ENCODE data around the gene MYRFL.
"Not testable (repeated sequence)": the region's sequence is repeated elsewhere in the genome, so short reads cannot be mapped to it uniquely, and the experiment has no call there.

Gene MYRFL

GRCh38 chr12:69987579-69988091 lies 162.6 kb downstream of the MYRFL start:
- DNase-seq (ENCODE audit: low read depth in 3 of 3): no peak

DNA sequence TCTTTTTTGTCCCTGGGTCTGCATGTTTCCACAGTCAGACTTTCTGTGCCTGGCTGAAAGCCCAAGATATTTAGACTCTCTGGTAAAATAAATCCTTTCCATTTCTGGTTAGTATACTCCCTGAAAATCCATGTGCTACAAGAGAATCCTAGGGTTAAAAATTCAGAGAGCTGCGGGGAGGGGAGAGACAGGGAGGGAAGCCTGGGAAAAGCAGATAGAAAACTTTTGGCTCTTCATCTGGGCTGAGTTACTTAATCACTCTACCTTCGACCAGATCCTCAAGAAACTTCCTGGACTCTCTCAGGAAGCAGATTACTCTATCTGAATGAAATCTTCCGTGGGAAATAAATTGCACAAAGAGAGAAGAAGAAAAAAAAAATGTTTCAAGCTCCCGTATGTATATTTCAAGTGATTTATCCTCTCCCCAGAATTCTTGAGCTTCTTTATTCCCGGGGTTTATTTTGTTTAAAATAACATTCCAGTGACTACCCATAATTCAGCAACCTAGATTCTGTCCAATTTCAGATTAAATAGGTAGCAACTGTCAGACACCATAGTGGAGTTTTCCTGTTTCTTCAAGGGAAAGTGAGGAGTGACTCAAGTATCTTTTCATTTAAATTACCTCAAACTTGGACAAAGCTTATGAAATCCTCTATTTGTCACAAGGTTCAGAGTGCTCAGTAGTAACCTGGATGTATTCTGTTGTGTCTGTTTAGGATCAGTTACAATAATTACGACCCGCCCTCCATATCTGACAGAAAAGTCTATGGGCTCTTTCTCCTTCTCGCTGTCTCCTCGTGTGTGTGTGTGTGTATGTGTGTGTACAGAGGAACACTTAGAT lies 163.7 kb downstream of the MYRFL start:
- no peak for DNase-seq (ENCODE audit: low read depth in 3 of 3)

DNA sequence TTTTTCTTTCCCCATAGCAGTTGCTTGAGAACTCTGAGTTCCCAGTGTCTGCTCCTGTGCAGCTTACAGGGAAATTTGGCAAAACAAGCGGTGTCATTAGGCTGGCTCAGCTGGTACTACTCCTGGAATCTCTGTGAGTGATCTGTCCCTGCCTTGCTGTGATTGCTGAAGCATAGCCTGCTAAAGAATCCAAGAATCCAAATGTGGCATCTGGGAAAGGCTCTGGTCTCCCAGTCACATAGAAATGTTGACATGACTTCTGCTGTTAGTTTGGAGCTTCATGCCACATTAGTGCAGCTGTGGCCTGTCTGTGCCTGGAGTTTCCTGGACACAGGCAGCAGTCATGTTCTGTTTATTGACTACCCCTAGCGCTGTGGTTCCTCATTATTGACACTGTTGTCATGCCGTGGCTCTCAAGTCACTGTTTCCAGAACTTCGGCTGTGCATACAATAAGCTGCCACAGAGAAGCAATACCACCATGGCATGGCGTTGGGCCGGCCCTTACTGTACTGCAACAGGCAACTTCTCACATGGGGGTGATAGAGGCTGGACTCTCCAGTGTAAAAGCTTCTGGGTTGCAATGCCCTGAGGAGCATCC lies 166.8 kb downstream of the MYRFL start:
- DNase-seq (ENCODE audit: low read depth in 3 of 3): no peak

DNA sequence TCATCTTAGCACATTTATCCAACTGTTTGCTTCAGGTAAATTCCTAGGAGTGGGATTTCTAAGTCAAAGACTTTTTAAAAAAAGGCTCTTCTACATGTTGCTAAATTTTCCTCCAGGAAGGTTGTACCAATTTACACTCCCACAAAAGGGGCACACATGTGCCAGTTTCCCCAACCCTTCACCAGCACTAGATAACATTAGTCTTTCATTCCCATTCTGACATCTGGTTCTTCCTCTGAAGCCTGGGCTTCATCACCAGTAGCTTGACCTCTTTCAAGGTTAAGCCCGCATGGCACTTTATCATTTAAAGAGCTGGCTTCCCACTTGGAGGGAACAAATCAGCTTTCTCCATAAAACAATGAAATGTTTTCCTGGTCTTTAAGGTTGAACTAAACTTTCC lies 168.4 kb downstream of the MYRFL start:
- no peak for DNase-seq (ENCODE audit: low read depth in 3 of 3)

GRCh38 chr12:69994086-69994485 lies 169.1 kb downstream of the MYRFL start:
- DNase-seq (ENCODE audit: low read depth in 3 of 3): not testable (repeated sequence)

- DNase-seq (ENCODE audit: low read depth in 3 of 3): no peak
Measured at GRCh38 chr12:69994724-69995173, 169.7 kb downstream of the MYRFL start.

DNA sequence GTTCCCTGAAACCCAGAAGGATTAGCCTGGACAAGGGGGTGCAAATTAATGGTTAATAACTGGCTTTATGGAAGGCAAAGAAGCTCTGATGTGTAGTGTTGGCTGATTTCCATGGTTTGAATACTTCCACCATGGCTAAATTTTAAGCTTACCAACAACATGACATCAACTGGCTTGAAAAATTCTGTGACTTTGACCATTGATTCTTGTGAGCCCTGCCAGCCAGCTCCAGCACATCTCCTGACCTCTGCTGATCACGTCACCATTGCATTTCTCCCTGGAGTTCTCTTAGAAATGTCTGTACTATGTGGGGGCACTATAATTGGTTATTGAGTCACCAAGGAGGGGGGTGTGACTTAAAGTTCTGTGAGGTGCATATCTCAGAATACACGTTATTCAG lies 171.2 kb downstream of the MYRFL start:
- no peak for DNase-seq (ENCODE audit: low read depth in 3 of 3)

DNA sequence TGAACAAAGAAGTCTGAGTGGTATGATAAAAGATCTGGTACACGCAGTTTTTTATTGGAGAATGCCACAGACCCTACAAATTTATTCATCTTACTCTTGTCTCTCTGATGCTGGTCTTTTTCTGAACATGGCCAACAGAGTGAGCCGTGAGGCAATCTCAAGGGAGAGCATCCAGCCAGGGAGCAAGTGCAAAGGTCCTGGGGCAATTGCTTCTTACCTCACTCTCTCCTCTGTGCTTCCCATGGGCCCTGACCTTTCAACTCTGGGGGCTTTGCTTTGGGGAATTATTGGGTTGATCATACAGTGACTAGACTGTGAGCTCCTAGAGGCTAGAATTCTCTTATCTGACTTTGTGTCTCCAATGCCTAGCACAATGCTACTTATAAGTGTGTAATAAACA lies 171.7 kb downstream of the MYRFL start:
- DNase-seq (ENCODE audit: low read depth in 3 of 3): no peak

DNA sequence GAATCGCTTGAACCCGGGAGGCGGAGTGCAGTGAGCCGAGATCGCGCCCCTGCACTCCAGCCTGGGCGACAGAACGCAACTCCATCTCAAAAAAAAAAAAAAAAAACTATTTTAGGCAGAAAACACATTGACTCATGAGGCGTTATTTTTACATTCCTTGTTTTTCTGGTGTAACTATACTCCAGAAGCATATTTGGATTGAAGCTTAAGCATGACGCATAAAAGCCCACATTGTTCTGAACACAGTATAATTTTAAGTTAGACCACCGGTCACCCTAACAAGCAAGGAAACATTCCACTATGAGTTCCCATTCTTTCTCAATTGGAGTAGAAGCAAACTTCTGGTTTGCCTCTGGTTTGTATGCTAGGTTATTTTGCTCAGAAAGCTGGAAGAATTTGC lies 173.0 kb downstream of the MYRFL start:
- no peak for DNase-seq (ENCODE audit: low read depth in 3 of 3)

DNA sequence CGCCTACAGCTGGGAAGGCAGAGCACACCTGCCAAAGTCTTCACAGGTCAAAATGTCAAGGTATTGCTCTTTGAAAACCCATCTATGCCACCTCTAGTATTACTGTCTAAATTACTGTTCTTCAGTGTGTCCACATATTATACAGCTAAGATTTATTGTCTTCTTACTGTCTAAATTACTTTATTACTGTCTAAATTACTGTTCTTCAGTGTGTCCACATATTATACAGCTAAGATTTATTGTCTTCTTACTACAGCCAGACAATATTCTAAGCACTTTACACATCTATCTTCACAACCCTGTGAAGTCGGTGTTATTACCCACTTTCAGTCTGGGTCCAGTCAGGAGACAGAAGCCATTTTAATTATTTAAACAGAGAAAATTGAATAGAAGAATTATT lies 173.9 kb downstream of the MYRFL start:
- no peak for DNase-seq (ENCODE audit: low read depth in 3 of 3)

- no peak for DNase-seq (ENCODE audit: low read depth in 3 of 3)
Measured at GRCh38 chr12:69999561-69999960, 174.5 kb downstream of the MYRFL start.

DNA sequence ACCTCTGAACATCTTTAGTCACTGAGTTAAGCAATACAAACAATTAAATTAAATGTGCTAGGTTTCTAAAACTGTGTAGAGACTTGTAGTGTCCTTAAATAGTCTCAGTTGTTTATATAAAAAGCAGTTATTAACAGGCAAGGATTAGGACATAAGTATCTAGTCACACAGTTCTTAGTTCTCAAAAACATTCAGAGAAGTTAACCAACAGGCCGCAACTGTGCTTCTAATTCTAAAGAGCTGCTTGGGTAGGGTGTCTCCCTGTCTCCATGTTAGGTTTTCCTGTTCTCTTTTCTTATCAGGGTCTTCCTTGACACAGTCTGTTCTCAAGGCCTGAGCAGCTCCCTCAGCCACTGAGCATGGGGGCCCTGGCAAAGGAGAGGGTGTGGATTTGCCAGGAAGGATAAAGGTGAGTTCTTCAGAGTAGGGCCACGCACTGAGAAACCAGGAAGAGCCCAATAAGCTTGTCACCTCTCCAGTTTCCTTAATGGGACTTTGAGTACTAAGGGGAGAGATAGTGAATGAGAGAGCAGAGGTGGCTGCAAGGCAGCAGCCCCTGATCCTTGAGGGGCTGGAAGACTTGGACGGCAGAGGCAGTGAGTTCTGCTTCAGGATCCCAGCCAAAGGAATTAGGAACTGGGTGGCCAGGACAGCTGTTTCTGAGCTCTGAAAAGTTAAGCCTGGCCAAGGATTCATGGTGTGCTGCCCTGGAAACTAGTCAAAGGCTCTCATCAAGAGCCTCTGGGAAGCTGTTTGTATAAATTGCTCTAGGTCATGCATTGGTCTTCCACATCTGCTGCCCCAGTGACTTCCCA lies 177.3 kb downstream of the MYRFL start:
- no peak for DNase-seq (ENCODE audit: low read depth in 3 of 3)

DNA sequence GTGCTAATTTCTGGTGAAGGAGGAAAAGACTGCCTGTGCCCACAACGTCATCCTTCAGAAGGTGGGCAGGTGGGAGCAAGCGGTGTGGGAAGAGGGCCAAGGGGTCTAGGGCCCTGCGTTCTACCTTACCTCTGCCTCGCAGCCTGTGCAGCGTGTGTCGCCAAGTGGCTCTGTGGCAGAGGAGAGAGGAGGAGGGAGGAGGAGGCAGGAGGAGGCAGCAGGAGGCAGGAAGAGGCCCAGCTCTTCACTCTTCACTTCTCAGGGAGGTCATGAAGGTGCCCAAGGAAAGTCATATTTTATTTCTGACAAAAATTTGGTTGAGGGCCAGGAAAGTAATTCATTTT lies 177.9 kb downstream of the MYRFL start:
- DNase-seq (ENCODE audit: low read depth in 3 of 3): no peak

- no peak for DNase-seq (ENCODE audit: low read depth in 3 of 3)
Measured at GRCh38 chr12:70005864-70006618, 181.0 kb downstream of the MYRFL start.

DNA sequence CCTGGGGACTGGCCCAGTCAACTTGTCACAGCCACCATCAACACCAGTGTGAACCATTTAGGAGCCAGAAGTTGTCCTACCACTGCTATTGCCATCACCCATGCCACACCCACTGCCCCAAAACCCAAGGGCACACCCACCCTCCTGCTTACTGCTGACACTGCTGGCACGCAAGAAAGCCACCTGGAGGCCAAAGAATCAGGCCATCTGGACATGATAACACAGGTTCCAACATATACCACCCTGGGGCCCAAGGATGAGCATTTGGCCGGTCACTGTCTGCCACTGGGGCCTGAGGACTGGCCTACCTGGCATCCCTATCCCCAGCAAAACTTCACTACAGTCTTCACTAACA lies 181.6 kb downstream of the MYRFL start:
- DNase-seq (ENCODE audit: low read depth in 3 of 3): no peak

DNA sequence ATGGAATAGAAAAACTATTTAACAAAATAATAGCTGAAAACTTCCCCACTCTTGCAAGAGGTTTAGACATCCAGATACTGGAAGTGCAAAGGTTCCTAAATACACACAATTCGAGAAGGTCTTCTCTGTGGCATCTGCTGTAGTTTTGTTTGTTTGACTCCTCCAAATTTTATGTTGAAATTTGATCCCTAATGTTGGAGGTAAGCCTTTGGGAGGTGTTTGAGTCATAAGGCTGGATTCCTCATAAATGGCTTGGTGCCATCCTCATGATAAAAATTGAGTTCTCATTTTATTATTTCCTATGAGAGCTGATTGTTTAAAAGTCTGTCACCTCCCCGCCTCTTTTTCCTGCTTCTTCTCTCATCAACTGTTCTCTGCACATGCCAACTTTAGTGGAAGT lies 182.7 kb downstream of the MYRFL start:
- no peak for DNase-seq (ENCODE audit: low read depth in 3 of 3)
